ENCODE data around the gene CNR2.
"Not testable (repeated sequence)": the region's sequence is repeated elsewhere in the genome, so short reads cannot be mapped to it uniquely, and the experiment has no call there.

Gene CNR2

GRCh38 chr1:23916209-23917131 lies 3.3 kb upstream of the CNR2 start:
- peak in 1 of 2 experiments; percentile 72 for DNase-seq

GRCh38 chr1:23915466-23915865 lies 2.3 kb upstream of the CNR2 start:
- DNase-seq, result no peak

- DNase-seq, result no peak
These were observed 1.8 kb upstream of the CNR2 start for GRCh38 chr1:23914921-23915320.

- DNase-seq, result no peak
These were observed 1.2 kb downstream of the CNR2 start for GRCh38 chr1:23911921-23912320.

- no peak for DNase-seq
These were observed 2.5 kb downstream of the CNR2 start for GRCh38 chr1:23910553-23911246.

- DNase-seq, result no peak
These were observed 3.0 kb downstream of the CNR2 start for GRCh38 chr1:23910144-23910543.

GRCh38 chr1:23909412-23909811 lies 3.8 kb downstream of the CNR2 start:
- no peak for DNase-seq

- DNase-seq, result no peak
These were observed 4.5 kb downstream of the CNR2 start for GRCh38 chr1:23908453-23909341.

- DNase-seq, result no peak
These were observed 6.4 kb downstream of the CNR2 start for GRCh38 chr1:23906731-23907130.

GRCh38 chr1:23905461-23906025 lies 7.6 kb downstream of the CNR2 start:
- DNase-seq, result no peak

- no peak for DNase-seq
These were observed 8.3 kb downstream of the CNR2 start for GRCh38 chr1:23904748-23905357.

GRCh38 chr1:23903754-23904153 lies 9.4 kb downstream of the CNR2 start:
- no peak for DNase-seq

- DNase-seq, result no peak
These were observed 10.6 kb downstream of the CNR2 start for GRCh38 chr1:23902321-23903278.

GRCh38 chr1:23900017-23900416 lies 13.1 kb downstream of the CNR2 start:
- not testable (repeated sequence) for DNase-seq

GRCh38 chr1:23899070-23899469 lies 14.1 kb downstream of the CNR2 start:
- no peak for DNase-seq

- no peak for DNase-seq
These were observed 16.1 kb downstream of the CNR2 start for GRCh38 chr1:23897083-23897482.

GRCh38 chr1:23896491-23896890 lies 16.7 kb downstream of the CNR2 start:
- no peak for DNase-seq

GRCh38 chr1:23895993-23896392 lies 17.2 kb downstream of the CNR2 start:
- DNase-seq, result no peak

- no peak for DNase-seq
These were observed 18.1 kb downstream of the CNR2 start for GRCh38 chr1:23895082-23895481.

- DNase-seq, result no peak
These were observed 24.1 kb downstream of the CNR2 start for GRCh38 chr1:23889074-23889473.

GRCh38 chr1:23885222-23885621 lies 27.9 kb downstream of the CNR2 start:
- no peak for DNase-seq
